ENCODE measurements around the gene SLC25A1.
A peak's percentile ranks its signal among the peaks of the same experiment; 100 is the strongest.

GRCh38 chr22:19178065-19178656 lies 375 bp downstream of the SLC25A1 start:
- TF ChIP-seq, protein P1, sequence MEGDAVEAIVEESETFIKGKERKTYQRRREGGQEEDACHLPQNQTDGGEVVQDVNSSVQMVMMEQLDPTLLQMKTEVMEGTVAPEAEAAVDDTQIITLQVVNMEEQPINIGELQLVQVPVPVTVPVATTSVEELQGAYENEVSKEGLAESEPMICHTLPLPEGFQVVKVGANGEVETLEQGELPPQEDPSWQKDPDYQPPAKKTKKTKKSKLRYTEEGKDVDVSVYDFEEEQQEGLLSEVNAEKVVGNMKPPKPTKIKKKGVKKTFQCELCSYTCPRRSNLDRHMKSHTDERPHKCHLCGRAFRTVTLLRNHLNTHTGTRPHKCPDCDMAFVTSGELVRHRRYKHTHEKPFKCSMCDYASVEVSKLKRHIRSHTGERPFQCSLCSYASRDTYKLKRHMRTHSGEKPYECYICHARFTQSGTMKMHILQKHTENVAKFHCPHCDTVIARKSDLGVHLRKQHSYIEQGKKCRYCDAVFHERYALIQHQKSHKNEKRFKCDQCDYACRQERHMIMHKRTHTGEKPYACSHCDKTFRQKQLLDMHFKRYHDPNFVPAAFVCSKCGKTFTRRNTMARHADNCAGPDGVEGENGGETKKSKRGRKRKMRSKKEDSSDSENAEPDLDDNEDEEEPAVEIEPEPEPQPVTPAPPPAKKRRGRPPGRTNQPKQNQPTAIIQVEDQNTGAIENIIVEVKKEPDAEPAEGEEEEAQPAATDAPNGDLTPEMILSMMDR (conservative IDR thresholded peaks at IDR 0.05; ENCODE audit: low read depth in 2 of 2), result no peak
- TF ChIP-seq POLR2AphosphoS5 (IDR thresholded peaks at IDR 0.05; ENCODE audit: low read depth) (0 out of 2 replicates have a peak, but pooled peaks have one; percentile 34), EZH2 (IDR thresholded peaks at IDR 0.05; ENCODE audit: low read depth, unreplicated experiment) (no peak), EZH2phosphoT487 (IDR thresholded peaks at IDR 0.05; ENCODE audit: unreplicated experiment) (no peak)

All from GM23338 (cell line).